LNCaP clone FGC (cell line): Measurements from ENCODE around the gene UBQLN4.

Experiments used
- DNase-seq: peaks from one replicate; pipeline ENCODE4 v3.0.0-alpha.2; 2011; ENCODE audit warnings: low read depth
- H3K4me3 ChIP-seq: 2 replicates; pipeline ENCODE4 v1.5.1; 2011; ENCODE audit warnings: mild to moderate bottlenecking, low read depth, low read length, control low read depth
- CTCF ChIP-seq: IDR thresholded peaks from 2 replicates; pipeline ENCODE4 v1.5.1; 2012; ENCODE audit warnings: mild to moderate bottlenecking; ENCODE audit not compliant: control insufficient read depth, insufficient read depth; ENCODE audit errors: extremely low read depth

Gene UBQLN4

DNA sequence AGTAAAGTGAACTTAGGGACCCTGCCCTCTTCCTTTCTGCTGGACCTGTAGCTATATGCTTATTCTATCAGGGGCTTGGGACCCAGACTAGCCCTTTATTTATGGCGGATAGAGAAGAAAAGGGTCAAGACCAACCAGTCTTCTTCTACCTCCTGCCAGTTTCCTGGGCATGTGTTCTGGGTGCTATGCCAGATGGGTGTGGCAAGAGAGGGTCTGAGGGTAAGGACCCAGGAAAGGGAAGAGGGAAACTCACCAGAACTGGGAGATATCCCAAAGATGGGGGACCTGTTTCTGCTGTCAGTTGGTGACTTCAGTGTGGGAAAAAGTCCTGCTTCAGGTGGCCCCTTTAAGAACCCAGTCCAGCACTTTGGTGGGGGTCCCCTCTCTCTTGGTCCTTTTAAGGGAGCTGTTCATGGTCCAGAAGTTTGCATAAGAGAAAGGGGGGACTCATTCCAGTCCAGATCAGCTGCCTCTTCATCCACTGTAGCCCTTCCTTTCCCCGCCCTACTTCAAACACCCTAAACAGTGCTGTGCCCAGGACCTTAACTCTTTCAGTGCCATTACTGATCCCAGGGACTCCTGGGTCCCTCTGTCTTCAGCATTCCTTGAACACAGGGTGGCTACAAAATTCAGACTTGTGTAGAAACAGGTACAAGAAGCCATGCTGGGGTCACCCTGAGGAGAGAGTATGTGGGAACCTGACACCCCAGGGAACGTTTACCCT lies 51.2 kb downstream of the UBQLN4 start:
- no peak for TF ChIP-seq CTCF
- DNase-seq, result no peak
- H3K4me3 ChIP-seq, result no peak overlapping the region

DNA sequence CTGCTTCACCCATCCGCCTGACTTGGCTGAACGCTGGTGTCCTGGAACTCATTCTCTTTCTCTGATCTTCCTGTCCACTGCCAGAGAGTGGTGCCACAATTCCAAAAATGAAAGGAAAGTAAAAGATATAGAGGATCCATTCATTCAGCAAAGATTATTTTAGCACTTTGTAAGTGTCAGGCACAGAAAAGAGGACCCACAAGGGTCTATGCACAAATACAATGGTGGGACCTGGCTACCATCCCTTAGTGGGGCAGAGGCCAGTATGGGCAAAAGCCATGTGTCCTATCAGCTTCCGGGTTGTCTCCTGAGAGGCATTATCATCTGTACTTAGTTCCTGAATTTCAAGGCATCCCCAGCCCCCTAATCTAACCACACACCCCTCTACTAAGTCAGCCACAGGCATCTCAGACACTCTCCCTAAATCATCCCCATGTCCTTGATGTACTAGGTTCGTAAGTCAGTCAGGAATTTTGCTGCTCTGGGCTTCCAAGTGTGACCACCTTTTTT lies 51.9 kb downstream of the UBQLN4 start:
- no peak overlapping the region for H3K4me3 ChIP-seq
- no peak for DNase-seq
- no peak for TF ChIP-seq CTCF

DNA sequence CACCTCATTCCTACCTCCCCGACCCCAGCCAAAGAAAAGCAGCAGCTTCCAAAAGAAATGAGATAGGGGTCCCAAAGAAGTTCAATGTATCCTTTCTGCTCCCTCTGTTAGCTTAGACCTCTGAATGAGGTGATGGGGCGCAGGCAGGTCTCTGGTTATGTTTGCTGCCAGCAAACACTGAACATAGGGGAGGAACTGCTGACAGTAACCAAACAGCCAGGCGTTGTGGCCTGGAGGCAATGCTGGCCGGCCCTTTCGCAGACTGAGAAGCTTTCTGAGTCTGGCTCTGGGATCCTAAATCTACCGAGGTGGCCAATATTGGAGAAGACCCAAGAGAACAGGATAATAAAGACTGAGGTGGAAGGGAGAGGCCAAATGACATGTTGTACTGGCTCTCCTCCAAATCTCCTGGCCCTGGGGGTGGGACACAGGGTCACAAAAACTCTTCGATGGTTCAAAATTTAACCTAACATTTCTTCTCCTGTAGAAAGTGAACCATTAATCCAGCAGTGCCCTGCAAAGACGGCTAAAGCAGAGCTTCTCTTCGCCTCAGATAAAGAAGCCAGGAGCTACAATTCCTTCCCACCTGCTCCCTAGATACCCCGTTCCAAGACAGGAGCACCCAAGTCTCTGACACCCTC lies 52.5 kb downstream of the UBQLN4 start:
- TF ChIP-seq CTCF, result no peak
- no peak for DNase-seq
- no peak overlapping the region for H3K4me3 ChIP-seq

DNA sequence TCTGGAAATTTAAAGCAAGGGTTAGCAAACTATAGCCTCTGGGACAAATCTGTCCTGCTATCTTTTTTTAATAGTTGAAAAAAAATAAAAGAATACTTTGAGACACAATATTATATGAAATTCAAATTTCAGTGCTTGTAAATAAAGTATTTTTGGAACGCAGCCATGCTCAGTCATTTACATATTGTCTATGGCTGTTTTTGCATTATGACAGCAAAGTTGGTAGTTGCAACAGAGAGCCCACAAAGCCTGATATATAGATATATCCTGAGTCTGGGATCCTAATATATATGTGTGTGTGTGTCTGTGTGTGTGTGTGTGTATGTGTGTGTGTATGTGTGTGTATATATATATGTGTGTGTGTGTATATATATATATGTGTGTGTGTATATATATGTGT lies 53.6 kb downstream of the UBQLN4 start:
- no peak for DNase-seq
- TF ChIP-seq CTCF, result no peak
- H3K4me3 ChIP-seq, result no peak overlapping the region

DNA sequence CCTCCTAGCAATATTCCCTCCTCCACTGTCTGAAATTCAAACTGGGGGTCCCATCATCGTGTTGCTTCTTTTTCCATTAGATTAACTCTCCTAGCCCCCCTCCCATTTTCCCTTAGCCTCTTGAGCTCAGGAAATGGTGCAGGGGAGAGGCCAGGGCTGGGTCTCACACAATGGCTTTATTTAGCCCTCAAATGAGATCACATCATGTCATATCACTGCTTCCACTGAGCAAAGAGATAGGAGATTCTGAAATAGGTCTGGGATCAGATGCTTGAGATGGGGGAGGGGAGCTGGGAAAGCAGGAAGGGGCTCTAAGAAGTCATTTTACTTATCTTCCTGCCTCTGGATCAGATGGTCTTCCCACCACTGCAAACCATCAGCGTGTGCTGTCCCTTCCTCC lies 57.4 kb downstream of the UBQLN4 start:
- no peak overlapping the region for H3K4me3 ChIP-seq
- TF ChIP-seq CTCF, result no peak
- DNase-seq, result no peak

DNA sequence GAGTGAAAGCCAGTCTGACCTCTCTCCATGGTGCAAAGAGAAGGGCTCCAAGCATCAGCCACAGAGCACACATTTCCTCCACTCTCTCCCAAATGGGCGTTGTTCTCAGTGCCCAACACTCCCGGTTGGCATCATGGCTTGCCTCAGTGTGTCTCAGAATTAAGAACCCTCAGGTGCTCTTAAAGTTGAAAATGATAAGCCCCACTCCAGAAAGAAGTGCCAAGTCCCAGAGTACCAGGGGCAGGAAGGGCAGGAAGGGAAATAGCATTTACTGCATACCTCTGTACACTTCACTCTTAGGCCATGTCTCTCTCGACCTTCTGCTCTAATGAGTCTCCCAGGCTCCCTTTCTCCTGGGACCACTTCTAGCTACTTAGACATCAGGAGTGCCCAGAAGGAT lies 60.0 kb downstream of the UBQLN4 start:
- DNase-seq, result no peak
- no peak overlapping the region for H3K4me3 ChIP-seq
- no peak for TF ChIP-seq CTCF
